ENCODE measurements around the gene SKOR2.

The SKOR2 gene

DNA sequence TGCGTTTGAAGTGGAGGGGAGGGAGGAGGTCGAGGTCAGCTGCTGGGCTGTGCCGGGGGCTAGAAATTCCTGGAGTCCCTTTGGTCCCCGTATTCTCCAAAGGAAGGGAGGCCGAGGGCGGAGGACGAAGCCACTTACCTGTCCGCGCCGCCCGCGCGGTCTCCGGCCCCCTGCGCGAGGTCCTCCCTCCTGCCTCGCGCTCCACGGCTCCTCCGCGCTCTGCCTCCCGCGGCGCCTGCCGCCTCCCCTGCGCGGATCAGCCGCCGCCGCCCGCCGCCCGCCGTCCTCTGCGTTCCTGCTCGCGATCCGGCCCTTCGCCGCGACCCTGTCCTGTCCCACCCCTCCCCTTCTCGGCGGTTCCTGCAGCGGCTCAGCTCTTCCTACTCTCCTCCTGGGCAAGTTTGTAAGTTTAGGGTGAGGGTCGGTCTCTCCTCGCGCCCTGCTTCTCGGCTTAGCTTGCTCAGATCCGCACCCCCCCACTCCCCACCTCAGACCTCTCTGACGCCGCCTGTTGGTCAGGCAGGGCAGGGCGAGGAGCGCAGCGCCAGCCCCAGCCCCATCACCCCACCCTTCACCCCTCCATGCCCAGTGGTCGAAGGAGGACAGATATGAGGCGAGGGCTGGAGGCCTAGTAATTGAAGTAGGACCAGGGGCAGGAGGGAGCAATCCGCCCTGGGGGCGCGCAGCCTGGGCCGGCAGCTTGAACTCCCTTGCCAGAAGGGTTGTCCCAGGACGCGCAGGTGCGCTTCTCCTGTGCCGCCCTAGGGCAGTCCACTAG lies 9.7 kb upstream of the SKOR2 start:
- no peak for DNase-seq (ENCODE audit: low read depth in 2 of 3, low spot score in 2 of 3)

DNA sequence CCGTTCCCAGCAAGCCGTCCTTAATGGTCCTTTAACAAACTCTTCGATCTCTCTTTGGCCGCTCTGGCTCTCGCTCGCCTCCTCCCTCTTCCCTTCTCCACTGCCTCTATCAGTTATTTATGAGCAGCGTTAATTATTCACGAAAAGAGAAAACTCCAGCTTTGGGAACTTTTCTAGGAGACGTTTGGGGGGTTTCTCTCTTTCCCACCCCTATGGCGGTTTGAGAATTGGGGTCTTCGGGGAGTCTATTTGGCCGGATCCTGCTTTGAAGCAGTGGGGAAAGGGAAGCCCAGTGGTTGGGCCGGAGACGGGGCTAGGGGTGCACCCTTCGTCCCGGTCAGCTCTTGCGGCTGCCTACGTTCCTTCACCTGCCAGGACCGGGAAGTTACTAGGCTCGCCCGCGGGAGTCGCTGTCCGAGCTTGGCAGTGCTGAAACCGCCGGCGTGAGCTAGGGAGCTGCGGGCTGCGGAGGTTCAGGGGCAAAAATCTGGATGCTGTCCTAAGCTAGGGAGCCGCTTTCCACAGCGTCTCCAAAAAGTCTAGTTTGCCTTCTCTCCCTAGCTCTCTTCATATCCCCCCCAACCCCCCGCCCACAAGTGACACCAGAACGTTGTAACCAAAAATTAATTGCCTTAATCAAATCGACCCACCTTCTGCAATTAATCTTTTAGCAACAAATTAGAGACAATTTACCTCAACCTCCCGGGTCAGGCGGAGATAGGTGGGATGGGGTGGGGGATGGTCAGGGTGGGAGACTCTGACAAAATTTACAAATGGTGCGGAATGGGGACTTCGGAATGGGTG lies 8.9 kb upstream of the SKOR2 start:
- DNase-seq (ENCODE audit: low read depth in 2 of 3, low spot score in 2 of 3): no peak

DNA sequence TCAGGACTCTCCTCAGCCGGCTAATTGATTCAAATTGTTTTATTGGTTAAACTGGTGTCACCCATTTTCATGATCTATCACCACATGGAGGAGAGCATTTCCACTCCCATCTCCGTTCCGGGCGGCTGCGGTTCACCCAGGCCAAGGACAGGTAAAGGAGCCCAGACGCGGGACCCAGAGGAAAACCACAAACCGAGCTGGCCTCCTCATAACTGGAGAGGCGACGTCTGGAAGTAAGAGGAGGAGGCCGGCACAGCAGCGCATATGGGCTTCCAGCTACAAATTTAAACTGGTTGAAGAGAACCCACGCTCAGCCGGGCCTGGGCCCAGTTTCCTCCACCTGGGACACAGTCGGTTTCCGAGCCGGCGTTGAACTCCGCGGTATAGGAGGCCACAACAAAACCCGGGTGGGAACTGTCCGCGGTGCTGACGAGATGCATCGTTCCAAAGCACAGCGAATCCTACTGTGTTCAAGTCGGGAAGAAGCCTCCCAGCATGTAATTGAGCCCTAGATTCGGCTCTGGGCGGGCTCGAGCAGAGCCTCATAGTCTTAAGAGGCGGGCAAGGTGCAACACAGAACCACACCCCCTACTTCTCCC lies 3.0 kb upstream of the SKOR2 start:
- no peak for DNase-seq (ENCODE audit: low read depth in 2 of 3, low spot score in 2 of 3)

DNA sequence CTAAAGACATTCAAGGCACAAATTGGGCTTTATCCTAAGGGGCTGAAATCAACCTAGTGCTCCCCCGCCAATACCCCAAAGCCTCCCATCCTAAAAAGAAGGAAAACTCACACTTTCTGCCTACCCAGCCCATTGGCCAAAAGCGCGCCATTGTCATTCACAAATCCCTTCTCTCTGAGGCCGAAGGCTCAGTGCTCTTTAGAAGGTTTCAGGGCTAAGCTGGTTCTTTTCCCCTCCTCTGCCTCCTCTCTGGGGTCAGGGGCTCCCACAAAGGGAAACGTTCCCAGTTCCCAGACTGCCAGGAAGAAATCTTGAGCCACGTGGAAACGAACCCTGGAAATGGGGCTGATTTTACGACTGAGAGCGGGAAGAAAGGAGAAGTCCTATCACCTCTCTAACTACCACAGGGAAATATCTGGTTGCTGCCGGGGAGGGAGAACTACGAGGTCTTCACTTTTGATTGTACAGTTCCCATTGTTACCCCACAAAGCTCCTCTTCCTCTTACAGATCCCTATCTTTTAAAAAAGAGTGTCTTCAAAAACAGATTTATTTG lies 1.7 kb upstream of the SKOR2 start:
- DNase-seq (ENCODE audit: low read depth in 2 of 3, low spot score in 2 of 3): no peak

DNA sequence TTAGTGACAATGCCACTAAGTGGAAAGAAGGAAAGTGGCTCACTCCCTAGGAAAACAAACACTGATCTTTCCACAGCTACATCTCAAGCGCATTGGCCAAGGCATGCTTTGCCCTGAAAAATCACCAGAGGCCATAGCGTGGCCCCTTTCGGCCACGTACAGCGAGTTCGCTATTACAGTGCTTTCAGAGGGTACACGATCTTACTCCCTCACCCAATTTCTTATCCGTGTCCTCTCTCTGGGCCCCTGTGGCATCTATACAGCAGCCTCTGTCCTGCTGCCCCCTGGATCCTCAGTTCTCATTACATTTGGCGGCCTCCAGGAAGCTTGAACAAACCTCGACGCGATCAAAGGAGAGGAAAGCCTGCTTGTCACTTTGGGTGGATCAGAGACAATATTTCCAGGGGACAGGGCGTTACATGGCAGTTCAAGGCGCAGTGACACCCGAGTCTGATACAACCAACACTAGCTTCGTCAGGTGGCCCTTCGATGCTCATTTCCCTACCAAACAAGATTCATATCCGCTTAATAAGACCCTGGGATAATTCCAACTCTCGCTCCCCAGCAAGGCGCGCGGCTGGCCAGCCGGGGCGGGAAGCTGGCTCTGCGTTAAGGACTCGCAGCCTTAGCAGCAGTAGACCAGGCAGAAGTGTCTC lies 941 bp downstream of the SKOR2 start:
- DNase-seq (ENCODE audit: low read depth in 2 of 3, low spot score in 2 of 3): no peak

DNA sequence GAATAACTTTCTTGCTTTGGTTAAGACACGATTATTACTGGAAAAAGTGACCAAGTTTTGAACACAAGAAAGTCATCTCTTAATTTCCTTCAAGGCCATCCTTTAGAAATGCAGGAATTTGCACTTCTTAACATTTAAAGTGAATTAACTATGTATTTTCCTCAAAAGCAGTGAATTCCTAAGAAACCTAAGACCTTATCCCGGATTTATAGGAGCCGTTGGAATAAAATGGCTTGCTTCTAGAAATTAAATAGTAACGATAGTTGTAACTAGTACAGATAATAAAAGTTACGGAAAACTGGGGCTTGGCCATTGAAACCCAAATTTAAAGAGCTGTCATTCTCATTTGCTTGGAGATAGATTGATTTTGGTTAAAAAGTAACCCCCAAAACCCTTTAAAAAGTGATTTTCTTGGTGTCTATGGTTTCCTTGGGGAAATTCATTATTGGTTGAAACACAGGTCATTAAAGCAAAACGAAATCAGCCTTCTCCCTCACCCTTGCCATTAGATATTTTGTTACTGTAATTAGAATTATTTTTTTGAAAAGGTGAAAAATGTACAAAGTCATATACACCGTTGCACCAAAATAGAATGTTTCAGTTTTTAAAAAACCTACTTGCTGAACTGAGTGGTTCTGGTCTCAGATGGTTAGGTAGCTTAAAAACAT lies 2.0 kb downstream of the SKOR2 start:
- no peak for DNase-seq (ENCODE audit: low read depth in 2 of 3, low spot score in 2 of 3)

DNA sequence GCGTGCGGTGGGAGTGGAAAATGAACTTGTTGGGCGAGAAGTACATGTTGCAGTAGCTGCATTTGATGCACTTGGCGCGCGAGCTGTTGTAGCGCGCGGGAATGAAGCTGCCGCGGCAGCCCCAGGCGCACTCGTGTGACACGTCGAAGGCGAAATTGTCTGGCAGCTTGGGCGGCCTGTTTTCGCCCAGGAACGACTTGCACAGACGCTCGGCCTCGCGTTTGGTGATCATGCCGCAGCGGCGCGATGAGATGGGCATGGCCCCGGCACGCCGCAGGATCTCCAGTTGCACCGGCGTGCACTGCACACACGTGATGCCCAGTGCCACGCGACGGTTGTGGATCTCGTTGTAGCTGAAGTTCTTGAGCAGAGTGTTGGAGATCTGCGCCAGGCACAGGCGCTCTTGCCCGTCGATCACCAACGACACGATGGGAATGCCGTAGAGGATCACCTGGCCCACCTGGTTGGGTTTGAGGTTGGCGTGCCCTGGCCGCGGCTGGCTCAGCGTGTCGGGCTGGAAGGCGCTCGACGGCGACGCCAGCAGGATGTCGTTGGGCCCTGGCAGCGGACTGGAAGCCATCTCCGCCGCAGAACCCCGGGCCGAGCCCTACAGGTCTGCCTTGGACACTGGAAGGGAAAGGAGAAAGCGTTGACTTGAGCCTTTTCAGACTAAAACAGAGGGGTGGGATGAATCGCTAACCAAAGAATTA lies 2.7 kb downstream of the SKOR2 start:
- no peak for DNase-seq (ENCODE audit: low read depth in 2 of 3, low spot score in 2 of 3)

DNA sequence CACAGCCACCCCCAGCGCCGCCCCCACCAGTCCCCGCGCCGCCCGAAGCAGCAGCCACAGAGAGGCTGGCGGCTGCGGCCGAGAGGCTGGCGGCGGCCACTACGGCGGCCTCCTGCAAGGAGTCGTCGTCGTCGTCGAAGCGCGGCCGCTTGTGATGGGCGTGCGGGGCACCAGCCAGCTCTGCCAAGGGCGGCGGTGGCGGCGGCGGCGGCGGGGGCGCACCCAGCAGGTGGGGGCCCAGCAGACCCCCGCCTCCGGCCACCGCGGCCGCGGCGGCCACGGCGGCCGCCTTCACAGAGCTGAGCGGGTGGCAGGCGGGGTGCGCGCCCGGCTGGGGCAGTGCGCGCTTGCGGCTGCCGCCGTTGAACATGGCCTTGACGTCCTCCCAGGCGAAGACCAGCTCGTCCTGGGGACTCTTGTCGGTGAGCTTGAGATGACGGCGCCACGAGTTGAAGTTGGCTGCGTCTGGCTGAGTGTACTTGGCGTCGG lies 3.3 kb downstream of the SKOR2 start:
- DNase-seq (ENCODE audit: low read depth in 2 of 3, low spot score in 2 of 3): no peak

DNA sequence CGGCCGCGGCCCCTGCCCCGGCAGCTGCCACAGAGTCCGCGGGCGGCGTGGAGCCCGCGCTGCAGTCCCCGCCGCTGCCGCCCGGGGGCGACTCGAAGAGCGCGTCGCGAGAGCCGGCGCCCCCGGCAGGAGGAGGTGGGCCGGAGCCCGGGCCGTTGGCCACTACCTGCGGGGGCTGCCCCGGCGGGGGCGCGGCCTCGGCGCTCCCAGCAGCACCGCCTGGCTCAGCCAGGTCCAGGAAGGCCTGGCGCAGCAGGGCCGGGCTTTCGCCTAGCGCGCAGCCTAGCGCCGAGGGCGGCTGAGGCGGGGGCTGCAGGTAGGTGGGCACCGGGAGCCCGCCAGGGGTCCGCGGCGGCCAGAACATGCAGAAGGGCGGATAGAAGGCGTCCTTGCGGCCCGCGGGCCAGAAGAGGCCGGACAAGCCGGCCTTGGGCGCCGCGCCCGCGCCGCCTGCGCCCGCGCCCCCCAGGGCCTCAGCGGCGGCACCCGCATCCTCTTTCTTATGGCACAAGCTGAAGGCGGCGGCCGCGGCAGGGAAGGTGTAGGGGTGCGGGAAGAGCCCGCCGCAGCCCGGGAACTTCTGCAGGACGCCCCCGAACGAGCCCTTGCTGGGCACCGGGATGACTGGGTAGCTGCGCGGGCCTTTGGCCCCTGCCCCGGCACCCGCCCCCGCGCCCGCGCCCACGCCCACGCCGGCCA lies 3.9 kb downstream of the SKOR2 start:
- DNase-seq (ENCODE audit: low read depth in 2 of 3, low spot score in 2 of 3): no peak

DNA sequence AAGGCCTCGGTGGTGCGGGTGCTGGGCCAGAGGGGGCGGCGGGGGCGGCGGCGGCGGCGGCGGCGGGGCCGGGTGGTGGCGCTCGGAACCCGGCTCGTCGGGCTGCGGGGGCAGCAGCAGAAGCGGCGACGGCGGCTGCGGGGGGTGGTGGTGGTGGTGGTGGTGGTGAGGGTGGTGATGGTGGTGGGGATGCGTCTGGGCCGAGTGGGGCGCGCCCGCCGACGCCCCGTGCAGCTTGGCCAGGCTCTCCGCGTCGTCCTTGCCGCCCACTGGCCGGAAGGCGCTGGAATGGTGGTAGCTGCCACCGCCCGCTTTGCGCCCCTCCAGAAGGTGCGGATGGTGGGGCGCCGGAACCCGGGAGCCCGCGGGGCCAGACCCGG lies 4.4 kb downstream of the SKOR2 start:
- DNase-seq (ENCODE audit: low read depth in 2 of 3, low spot score in 2 of 3): no peak

DNA sequence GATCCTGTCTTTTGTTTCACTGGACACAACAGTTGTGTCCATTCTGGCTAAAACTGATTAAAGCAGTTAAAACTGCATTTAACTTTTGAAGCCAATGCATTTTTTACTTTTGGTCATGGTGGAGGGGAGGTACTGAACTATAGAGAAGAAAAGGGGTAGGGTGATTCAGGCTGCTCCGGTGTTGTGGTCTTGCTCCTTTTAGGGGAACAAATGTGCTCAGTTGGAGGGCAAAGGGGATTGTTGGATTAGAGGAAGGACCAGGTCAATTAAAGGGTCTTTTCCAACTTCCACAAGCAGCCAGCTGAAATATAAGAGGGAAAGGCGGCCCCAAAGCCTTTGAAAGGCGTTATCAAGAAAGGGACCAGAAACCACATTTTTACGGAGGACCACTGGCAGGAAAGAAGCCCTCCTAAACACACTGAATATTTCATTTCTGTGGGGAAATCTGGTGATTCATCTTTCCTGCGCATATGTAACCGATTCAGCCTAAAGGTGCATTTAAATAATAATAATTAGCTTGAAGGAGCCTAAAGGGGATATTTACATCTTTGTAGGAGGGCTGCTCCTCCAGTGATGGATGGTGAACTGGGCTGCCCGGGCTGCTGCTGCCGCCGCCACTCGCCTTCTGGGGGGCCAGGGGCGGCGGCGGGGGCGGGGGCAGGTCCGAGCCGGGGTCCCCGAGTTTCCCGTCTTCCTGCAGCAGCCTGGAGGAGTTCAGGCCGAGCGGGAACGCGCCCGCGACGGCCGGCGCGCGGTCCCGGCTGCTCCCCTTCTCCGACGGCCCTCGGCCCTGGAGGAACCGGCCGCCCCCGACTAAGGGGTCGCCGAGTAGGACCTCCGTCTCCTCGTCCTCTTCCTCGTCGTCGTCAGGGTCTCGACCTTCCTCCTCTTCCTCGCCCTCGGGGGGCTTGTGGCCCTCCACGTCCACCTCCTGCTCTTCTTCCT lies 5.2 kb downstream of the SKOR2 start:
- DNase-seq (ENCODE audit: low read depth in 2 of 3, low spot score in 2 of 3): no peak

DNA sequence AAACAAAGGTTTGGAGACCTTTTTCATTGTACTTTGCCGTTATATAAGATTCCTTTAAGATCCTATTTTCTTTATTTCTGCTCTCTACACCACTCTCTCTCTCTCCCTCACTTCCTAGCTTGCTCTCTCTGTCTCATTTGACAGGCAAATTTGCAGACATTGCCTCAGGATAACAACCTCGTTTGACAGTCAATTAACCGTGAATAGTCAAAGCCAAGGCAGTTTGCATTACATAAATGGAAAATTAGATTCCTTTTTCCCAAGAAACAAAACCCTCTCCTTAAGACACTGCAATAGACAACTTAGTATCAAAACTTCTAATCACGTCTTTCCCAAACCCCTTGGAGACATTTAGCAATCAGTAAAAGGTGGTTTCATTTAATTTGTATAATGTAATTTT lies 7.4 kb downstream of the SKOR2 start:
- DNase-seq (ENCODE audit: low read depth in 2 of 3, low spot score in 2 of 3): no peak

DNA sequence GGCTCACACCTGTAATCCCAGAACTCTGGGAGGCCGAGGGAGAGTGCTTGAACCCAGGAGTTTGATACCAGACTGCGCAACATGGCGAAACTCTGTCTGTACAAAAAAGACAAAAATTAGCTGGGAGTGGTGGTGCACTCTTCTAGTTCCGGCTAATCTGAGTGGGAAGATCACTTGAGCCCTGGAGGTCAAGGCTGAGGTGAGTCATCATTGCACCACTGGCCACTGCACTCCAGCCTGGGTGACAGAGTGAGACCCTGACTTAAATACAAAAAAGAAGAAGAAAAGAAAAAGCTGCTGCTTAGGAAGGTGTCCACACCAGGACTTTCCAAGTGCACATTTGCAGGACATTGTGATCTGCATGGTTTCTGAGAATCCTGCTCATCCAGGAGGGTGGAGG lies 16.4 kb downstream of the SKOR2 start:
- DNase-seq (ENCODE audit: low read depth in 2 of 3, low spot score in 2 of 3): no peak

DNA sequence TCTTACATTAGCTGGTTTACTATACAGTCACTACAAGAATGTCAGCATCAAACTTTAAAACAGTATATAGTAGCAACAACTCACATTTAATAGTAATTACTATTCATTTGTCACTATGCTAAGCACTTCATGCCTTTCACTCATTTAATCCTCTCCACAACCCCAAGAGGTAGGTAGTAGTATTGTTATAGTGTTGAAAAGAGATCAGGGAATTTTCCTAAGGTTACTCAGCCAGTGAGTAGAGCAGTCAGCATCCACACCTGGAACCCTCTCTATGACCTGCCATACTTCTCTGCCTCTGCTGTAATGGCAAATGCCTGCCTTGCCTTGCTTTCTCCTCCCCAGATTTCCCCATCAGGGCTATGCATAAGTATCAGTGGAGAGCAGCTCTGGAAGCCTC lies 24.8 kb downstream of the SKOR2 start:
- DNase-seq (ENCODE audit: low read depth in 2 of 3, low spot score in 2 of 3): no peak

DNA sequence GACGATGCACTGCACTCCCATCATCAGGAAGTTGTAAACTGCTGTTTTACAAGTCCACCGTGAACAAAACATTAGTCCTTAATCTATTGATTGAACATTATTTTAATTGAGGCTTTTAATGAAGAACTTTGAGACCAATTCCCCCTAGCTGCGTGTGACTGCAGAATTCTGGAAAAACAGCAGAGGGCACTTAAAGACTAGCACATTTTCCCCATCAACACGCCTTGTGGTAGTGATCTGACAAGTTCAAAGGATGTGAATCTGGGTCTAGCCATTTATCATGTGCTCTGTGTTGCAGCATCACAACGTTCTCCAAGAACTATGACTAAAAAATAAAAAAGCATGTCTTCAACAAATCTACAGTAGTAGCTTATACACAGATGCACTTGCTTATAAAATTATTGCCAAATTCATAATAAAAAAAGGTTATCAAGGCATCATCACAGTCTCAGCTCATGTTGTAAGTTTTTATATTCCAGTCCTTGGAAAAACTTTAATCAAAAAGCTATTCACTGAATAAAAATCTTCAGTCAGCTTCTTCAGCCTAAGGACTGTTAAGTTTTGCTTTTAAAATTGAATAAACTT lies 35.8 kb downstream of the SKOR2 start:
- no peak for DNase-seq (ENCODE audit: low read depth in 2 of 3, low spot score in 2 of 3)

DNA sequence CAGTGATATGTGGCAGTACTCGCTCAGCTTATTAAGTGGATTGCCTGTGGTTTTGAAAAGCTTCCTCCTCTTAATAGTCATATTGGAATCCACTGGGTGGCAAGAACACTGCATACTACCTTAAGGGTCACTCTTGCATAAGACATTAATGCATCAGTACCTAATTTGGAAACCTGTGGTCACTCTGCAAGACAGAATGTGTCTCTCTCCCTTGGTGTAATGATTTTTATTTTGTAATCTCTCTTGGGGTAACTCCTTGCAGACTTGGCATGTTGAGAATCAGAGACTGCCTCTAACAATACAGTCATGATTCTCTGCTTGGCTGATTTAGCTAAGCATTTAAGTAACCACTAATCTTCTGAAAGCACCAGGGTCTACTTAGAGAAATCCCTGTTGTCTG lies 42.3 kb downstream of the SKOR2 start:
- DNase-seq (ENCODE audit: low read depth in 2 of 3, low spot score in 2 of 3): no peak

DNA sequence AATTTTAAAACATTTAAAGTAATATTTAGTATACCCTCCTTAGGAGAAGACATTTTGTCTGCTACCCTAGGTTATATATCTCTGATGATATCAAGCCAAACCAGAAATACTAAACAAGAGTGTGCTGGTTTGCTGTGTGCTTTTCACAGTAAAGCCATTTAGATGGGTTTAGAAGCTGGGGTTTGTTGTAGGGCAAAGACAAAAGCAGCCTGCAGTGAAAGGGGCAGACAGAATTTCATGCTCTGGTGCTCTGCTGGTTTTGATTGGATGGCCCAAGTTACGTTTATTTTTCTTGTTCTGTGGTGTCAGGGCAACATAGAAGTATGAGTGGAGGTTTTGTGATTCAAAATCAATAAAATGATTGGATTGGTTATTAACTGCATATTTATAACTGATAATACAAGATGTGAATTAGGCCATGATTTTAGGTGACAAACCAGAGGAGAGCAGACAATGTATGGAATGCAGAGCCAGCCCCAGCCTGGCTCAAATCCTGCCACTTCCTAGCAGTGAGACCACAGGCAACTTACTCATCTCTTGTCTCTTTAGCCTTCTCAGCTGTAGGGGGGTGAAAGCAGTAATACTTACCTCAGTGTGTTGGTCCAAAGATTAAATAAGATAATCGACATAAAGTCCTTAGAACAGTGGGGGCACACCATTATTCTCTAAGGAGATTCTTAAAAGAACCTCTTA lies 44.4 kb downstream of the SKOR2 start:
- DNase-seq (ENCODE audit: low read depth in 2 of 3, low spot score in 2 of 3): no peak
